Fibroblast of skin of abdomen (primary cell): ENCODE results near the gene SLC25A24. TPM values are rescaled to one million over a fixed set of nuclear protein-coding genes. Genes with fewer than 3 reads are reported as not detected.
A peak's percentile ranks its signal among the peaks of the same experiment; 100 is the strongest.
"Not testable (repeated sequence)": the region's sequence is repeated elsewhere in the genome, so short reads cannot be mapped to it uniquely, and the experiment has no call there.

ENCODE experiments used
- DNase-seq: peaks from one replicate; pipeline ENCODE4 v3.0.0-alpha.2; 2013
- polyA plus RNA-seq, 2 experiments: library from polyadenylated mRNA; unstranded; fragments of 120-200 nt; gene quantifications; one replicate each; pipeline ENCODE4 v1.2.1, GENCODE V29; 2013; ENCODE audit not compliant: insufficient read length in 2 of 2

The SLC25A24 gene
- polyA plus RNA-seq (2013, experiment 1 of 2; ENCODE audit: insufficient read length), result 44.6 TPM
- 45.8 TPM for polyA plus RNA-seq (2013, experiment 2 of 2; ENCODE audit: insufficient read length)

DNA sequence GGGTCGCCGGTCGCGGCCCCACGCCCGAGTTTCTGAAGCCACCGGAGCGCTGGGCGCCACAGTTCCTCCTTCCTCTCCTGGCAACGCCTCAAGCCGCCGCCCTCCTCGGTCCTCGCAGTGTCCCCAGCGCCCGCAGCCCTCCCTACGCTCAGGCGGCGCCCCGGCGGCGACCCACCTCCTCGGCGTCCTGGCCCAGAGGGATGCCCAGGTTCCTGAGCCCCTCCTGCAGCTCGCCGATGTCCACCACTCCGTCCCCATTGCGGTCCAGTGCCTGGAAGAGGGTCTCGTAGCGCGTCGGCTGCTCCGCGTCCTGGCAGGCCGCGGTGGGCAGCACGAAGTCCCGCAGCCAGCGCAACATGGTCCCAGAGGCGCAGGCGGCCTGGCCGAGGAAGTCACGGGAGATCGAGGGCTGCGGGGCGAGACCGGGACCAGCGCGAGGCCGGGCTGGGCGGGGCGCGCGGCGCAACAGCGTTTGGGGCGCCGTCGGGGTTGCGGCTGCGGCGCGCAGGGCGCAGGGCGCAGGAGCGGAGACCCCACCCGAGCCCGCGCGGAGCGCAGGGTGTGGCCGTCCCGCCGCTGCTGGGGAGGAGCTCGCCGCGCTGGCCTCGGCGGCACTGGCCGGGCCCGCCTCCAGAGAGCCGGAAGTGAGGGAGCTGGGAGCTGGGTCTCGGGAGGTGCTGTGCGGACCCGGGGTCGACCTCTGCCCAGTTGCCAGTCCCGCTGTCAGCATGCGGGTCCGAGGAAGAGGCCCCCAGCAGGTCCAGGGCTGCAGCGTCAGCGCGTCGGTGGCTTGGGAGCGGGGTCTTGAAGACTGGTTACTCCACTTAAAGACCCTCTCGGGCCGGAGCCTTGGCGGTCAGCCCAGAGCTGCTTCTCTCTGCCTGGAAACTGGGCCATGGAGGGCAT is at the start of gene SLC25A24:
Gene SLC25A24, minus strand, starts transcription at position 563 of the 906 bp plus-strand sequence. Its CDS starts 205 bp downstream, at position 358.
- DNase-seq, result peak; percentile 84

DNA sequence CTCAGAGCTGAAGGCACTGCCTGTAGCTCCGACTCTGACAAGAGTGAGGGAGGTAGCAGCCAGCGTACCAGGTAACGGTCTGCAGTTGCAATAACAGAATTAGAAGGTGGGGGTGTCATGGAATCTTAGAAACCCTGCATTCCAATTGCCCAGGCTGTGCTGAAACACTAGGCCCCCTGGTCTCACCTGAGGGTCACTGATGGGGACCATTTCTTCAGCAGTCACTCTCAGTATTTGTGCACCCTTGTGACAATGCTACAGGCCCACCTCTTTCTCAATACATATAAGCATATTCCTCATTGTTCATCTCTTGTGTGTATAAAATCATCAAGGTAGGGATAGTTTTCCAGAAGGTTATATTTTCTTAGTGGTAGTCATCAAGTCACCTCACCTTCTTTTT is 43.8 kb upstream of the SLC25A24 start, which contains the start of gene NBPF4:
Gene NBPF4, minus strand, starts transcription at position 101 of the 400 bp plus-strand sequence. CDS start 315 bp downstream, outside the sequence.
- DNase-seq, result not testable (repeated sequence)

- DNase-seq, result not testable (repeated sequence)
Measured at GRCh38 chr1:108239426-108239825, 39.3 kb upstream of the SLC25A24 start.

DNA sequence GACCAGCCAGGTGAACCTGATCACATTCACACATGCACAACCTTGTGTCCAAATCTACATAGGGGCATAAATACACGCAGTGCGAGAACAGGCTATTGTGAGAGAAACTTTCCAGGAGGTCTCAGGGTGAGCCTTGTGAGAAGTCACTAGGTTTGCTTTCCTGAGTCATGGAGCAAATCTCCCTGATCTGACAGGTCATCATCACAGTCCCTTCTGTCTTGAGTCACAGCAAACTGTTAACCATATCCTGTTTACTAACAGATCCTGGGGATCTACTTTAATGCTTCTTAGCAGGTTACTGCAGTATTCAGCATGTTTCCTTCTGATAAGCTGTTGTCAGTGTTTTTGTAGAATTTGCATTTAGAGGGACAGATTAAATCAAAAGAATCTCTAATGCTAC is 35.2 kb upstream of the SLC25A24 start:
- not testable (repeated sequence) for DNase-seq

DNA sequence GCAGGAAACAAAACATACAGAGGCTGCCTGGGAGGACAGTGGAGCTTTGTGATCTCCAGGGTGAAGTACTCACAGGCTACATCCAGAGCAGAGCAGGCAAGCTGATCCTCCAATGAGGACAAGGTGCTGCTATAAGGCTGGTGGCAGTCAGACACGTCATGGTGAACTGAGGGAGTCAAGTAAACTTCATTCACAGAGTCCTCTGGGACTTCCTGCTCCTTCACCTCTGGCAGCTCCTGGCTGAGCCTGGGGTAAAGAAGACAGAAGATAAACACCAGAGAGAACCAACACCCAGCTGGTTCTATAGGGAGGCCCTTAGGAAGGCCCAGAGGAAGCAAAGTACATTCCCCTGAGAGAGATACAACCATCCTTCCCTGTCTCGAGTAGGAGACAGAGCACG is 32.0 kb upstream of the SLC25A24 start:
- DNase-seq, result not testable (repeated sequence)

DNA sequence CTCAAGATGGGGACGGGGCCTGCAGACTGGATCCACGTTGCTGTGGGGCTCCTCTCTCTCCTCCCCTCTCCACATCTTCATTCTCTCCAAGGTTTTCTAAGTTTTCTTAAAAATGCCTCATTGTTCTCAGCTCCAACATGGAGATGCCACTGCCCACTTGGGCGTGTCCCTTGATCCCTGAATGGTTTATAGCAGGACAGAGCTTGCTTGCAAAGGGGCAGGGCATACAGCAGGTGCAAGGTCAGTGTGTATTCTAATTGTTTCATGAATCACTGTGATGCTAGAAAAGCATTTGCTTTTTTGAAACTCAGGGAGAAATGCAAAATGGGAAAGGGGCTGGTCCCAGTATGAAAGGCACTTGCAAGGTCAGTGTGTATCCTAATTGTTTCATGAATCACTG is 29.8 kb upstream of the SLC25A24 start:
- DNase-seq, result not testable (repeated sequence)

GRCh38 chr1:108227772-108228171 is 27.6 kb upstream of the SLC25A24 start:
- DNase-seq, result not testable (repeated sequence)

- not testable (repeated sequence) for DNase-seq
Measured at GRCh38 chr1:108226855-108227254, 26.7 kb upstream of the SLC25A24 start.

- DNase-seq, result not testable (repeated sequence)
Measured at GRCh38 chr1:108223226-108223625, 23.1 kb upstream of the SLC25A24 start.

DNA sequence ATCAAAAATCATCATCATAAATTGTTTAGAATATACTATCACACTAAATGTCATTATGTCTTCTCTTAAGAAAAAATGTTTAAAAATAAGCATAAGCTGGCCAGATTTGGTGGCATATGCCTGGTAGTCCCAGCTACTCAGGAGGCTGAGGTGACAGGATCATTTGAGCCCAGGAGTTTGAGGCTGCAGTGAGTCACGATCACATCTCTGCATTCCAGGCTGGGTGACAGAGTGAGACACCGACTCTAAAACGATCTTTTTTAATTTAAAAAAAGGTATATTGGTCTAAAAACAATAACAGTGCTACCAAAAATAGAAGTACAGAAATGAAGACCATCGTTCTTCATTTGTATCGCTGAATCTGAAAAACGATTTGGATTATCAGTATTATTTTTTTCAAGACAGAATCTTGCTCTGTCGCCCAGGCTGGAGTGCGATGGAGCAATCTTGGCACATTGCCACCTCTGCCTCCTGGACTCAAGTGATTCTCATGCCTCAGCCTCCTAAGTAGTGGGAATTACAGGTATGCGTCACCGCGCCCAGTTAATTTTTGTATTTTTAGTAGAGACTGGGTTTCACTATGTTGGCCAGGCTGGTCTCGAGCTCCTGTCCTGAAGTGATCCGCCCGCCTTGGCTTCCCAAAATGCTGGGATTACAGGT is 17.5 kb upstream of the SLC25A24 start:
- DNase-seq, result not testable (repeated sequence)

DNA sequence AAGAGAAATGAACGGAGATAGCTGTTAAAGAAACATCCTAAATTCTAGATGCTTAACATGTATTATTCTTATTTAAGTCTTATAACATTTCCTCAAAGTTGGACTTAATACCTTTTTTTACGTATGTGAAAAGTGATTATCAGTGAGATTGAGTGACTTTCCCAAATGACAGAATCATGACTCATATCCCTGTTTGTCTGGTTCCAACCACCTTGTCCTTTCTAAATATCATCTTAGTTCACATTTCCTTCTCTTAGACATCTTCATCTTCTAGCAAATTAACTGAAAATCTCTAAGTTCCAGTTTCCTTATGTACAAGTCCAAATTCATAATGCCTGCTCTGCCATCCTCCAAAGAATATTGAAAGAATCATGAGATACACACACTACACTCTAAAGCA is 16.9 kb upstream of the SLC25A24 start:
- DNase-seq, result not testable (repeated sequence)

GRCh38 chr1:108216028-108216890 is 16.1 kb upstream of the SLC25A24 start:
- not testable (repeated sequence) for DNase-seq

DNA sequence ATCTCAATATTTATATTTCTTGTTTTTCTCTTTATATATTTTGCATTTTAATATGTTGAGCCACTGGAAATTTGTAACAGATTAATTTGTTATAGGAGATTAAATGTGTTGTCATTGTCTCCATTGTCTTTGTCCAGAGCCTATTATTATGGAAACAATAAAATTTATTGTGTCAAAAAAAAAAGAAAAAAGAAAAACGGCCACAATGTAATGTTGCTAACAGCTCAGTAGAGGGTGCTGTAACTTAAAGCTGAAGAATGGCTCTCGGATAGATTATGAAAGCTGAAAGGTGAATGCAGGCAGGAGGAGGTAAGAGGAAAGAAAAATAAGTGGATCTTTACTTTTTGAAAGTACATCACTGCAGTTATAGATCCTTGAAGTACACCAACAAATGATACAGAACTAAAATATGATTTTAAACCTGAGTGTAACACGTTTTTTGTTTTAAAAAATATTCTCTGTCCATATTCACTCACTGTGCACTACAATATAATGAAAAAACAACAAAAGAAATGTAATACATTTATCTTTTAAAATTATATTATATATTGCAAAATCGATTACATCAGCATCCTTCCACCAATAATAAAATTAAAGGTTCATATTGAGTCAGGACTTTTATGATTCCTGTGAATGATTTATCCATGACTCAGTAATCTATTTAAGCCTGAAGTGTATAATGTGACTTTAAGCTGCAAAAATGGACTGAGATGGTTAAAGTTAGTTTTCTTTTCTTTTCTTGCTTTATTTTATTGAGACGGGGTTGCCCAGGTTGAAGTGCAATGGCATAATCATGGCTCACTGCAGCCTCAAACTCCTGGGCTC is 14.7 kb upstream of the SLC25A24 start:
- DNase-seq, result peak; percentile 6

DNA sequence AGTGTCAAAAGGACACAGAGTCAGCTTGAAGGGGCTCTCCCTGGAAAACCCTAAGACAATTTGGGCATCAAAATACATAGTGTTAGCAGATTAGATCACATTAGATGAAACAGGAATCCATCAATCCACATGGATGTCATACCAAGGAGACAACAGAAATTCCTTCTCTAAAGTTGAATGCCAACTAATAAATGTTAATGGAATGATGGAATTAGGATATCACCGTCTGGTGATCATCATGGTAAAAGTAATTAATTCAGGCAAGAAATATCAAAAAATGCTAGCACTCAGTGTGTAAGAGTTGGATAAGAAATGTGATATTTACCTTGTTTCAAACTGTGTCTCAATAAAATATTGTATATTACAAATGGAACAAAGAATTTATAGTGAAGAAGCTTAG is 10.9 kb upstream of the SLC25A24 start:
- DNase-seq, result no peak

DNA sequence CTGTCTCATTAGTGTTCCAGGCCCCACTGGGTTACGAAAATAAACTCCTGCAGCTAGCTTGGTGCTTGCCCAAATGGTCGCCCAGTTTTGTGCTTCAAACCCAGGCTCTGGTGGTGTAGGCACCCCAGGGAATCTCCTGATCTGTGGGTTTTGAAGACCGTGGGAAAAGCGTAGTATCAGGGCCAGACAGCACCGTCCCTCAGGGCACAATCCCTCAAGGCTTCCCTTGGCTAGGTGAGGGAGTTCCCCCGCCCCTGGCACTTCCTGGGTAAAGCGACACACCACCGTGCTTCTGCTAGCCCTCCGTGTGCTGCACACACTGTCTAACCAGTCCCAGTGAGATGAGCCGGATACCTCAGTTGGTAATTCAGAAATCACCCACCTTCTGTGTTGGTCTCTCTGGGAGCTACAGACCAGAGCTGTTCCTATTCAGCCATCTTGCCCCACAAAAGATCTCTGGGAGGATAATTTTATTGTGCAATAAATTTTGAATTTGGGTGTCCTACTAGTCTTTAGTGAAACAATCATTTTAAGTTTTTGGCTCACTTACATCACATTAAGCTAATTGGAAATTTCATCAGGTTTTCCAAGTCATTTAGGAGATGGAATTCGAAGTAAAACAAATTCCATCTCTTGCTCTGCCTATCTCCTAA is 9.4 kb upstream of the SLC25A24 start:
- DNase-seq, result no peak

DNA sequence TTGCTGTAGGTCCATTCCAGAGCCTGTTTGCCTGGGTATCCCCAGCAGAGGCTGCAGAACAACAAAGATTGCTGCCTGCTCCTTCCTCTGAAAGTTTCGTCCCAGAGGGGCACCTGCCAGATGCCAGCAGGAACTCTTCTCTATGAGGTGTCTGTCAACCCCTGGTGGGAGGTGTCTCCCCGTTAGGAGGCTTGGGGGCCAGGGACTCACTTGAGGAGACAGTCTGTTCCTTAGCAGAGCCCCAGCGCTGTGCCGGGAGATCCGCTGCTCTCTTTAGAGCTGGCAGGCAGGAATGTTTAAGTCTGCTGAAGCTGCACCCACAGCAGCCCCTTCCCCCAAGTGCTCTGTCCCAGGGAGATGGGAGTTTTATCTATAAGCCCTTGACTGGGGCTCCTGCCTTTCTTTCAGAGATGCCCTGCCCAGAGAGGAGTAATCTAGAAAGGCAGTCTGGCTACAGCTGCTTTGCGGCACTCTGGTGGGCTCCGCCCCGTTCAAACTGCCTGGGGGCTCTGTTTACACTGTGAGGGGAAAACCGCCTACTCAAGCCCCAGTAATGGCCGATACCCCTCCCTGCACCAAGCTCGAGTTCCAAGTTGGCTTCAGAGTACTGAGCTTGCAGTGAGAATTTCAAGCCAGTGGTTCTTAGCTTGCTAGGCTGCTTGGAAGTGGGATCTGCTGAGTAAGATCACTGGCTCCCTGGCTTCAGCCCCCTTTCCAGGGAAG is 8.7 kb upstream of the SLC25A24 start:
- no peak for DNase-seq

- not testable (repeated sequence) for DNase-seq
Measured at GRCh38 chr1:108203582-108203981, 3.4 kb upstream of the SLC25A24 start.

DNA sequence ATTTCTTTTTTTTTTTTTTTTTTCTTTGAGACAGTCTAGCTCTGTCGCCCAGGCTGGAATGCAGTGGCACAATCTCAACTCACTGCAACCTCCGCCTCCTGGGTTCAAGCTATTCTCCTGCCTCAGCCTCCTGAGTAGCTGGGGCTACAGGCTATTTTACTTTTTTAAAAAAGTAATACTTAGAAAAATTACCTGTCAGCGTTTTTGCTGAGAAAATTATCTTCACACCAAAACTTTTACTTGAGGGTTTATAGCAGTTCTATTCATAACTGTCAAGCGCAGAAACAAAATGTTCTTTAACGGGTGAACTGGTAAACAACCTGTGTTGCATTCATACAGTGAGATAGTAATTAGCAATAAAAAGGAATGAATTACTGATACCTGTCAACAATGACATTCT is 1.5 kb upstream of the SLC25A24 start:
- no peak for DNase-seq

DNA sequence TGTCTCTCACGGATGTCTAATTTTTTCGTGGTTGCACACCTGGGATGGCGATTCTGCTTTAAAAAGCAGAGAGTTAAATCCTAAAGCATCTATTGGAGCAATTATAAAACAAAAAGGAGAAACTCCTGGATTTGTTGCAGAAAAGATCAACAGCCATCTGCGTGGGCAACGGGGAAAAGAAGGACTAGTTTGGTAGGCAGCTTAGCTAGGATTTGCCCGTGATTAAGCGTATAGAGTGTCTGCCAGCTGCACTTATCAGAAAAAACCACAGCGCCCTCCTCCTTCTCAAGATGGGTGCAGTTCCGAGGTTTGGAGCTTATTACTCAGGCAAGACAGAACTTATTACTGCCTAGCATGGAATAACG is 526 bp upstream of the SLC25A24 start:
- peak; percentile 59 for DNase-seq

- peak; percentile 56 for DNase-seq
Measured at GRCh38 chr1:108199201-108199691, 897 bp downstream of the SLC25A24 start.
